GM06990 (cell line): Measurements from ENCODE around the gene GADD45B.

ENCODE experiments used
- DNase-seq: peaks from one replicate; pipeline ENCODE4 v3.0.0-alpha.2; 2011; ENCODE audit not compliant: insufficient read length; ENCODE audit errors: extremely low read depth
- H3K27me3 ChIP-seq: replicated peaks from 2 replicates; pipeline ENCODE4 v1.6.0; 2011; ENCODE audit warnings: low read length; ENCODE audit not compliant: control insufficient read depth, insufficient read depth
- H3K36me3 ChIP-seq: 2 replicates; pipeline ENCODE4 v1.5.1; 2011; ENCODE audit warnings: low read length; ENCODE audit not compliant: control insufficient read depth, insufficient read depth
- H3K4me3 ChIP-seq: replicated peaks from 2 replicates; pipeline ENCODE4 v1.5.1; 2011; ENCODE audit warnings: low read depth, mild to moderate bottlenecking, control low read depth, low read length
- TF ChIP-seq, protein P1 (sequence below): IDR thresholded peaks from 2 replicates; pipeline ENCODE4 v1.5.1; 2011; ENCODE audit warnings: low read length, control low read depth, mild to moderate bottlenecking, inconsistent platforms; ENCODE audit not compliant: insufficient read depth, poor library complexity, severe bottlenecking

The GADD45B gene

GRCh38 chr19:2495130-2495641 lies 19.3 kb downstream of the GADD45B start:
- no peaks in the 10 kb centered on the region; the same call in 1 of the 2 replicates for H3K27me3 ChIP-seq
- no peak for DNase-seq
- H3K36me3 ChIP-seq: no peaks in the 10 kb centered on the region
- peak overlapping the region; percentile 72 for H3K4me3 ChIP-seq
- TF ChIP-seq, protein P1, sequence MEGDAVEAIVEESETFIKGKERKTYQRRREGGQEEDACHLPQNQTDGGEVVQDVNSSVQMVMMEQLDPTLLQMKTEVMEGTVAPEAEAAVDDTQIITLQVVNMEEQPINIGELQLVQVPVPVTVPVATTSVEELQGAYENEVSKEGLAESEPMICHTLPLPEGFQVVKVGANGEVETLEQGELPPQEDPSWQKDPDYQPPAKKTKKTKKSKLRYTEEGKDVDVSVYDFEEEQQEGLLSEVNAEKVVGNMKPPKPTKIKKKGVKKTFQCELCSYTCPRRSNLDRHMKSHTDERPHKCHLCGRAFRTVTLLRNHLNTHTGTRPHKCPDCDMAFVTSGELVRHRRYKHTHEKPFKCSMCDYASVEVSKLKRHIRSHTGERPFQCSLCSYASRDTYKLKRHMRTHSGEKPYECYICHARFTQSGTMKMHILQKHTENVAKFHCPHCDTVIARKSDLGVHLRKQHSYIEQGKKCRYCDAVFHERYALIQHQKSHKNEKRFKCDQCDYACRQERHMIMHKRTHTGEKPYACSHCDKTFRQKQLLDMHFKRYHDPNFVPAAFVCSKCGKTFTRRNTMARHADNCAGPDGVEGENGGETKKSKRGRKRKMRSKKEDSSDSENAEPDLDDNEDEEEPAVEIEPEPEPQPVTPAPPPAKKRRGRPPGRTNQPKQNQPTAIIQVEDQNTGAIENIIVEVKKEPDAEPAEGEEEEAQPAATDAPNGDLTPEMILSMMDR: peak; percentile 9

DNA sequence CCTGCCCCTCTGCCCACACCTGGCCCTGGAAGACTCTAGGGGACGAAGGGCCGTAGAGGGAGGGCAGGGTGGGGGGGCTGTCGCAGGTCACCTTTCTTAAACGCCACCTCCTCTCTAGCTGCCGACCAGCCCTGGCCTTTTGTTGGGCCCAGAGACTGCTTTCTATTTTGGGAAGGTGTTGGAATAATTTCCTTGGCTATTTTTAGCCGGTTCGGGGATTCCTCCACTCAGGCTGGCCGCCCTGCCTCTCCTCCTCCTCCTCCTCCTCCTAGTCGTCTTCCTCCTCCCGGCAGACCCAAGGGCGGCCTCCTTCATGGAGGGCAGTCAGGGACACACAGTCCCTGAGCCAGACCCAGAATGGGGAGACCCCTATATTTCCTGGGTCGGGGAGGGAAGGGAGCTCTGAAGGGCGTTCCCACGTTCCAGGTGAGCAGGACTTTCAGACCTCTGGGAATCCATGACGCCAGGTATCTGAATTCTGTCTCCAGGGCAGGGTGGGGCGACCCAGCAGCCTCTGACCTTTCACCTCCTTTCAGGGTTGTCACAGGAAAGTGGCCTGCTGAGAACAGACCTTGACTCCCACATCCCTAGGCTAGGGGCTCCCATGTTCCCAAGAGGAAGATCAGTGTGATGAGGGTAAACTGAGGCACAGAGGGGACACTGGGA lies 19.9 kb downstream of the GADD45B start:
- Histone ChIP-seq H3K36me3 (no peaks in the 10 kb centered on the region), H3K4me3 (no peak overlapping the region; the same call in 1 of the 2 replicates), H3K27me3 (no peaks in the 10 kb centered on the region; the same call in 1 of the 2 replicates)
- DNase-seq: no peak
- TF ChIP-seq, protein P1: no peak

- Histone ChIP-seq H3K27me3 (no peaks in the 10 kb centered on the region; the same call in 1 of the 2 replicates), H3K36me3 (no peaks in the 10 kb centered on the region), H3K4me3 (no peak overlapping the region)
- no peak for DNase-seq
- TF ChIP-seq, protein P1: no peak
Measured at GRCh38 chr19:2497186-2497585, 21.3 kb downstream of the GADD45B start.

DNA sequence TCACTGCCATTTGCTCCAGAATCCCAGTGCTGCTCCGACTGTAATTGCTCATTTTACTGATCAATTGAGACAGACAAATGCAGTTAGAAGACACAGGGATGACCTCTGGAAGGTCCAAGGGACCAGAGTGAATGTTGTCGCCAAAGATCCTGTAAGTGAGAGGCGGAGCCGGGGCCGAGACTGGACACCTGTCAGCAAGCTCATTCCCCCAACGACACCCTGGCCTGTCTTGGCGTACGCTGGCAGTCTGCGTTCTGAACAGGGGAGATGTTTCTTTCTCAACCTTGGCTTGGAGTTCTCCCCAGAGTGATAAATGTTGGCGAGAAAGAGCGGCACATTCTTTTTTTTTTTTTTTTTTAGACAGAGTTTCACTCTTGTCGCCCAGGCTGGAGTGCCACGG lies 24.2 kb downstream of the GADD45B start:
- TF ChIP-seq, protein P1: no peak
- Histone ChIP-seq H3K36me3 (no peaks in the 10 kb centered on the region), H3K4me3 (no peak overlapping the region), H3K27me3 (no peaks in the 10 kb centered on the region)
- DNase-seq: no peak

DNA sequence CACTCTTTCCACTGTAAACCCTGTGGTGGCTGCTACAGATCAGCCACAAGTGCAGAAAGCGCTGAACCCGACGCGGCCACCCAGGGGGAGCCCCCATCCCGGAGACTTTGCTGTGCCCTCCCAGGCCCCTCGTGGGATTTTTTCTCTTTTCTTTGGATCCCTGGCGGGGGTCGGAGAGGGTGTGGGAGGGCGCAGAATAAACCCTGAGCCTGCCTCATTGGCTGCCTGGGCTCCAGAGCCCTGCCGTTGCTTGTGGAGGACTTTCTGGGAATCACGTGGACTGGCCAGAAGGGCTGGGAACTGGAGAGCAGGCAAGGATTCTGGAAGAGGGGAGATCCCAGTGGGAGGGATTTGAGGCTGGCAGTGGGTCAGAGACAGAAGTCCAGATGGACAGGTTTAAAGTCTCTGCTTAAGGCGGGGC lies 24.9 kb downstream of the GADD45B start:
- TF ChIP-seq, protein P1: no peak
- no peak for DNase-seq
- H3K4me3 ChIP-seq: no peak overlapping the region
- H3K27me3 ChIP-seq: no peaks in the 10 kb centered on the region
- H3K36me3 ChIP-seq: no peaks in the 10 kb centered on the region
